ENCODE results near the gene LARGE1. TPM values are rescaled to one million over a fixed set of nuclear protein-coding genes. Genes with fewer than 3 reads are reported as not detected.

LARGE1 gene
- total RNA-seq, 1 experiment from 2014 or later = 1.3 TPM

GRCh38 chr22:33325232-33326004 lies 594.9 kb downstream of the LARGE1 start:
- H4K20me1 ChIP-seq (ENCODE audit: low read length) = no peaks in the 10 kb centered on the region
- no peak overlapping the region for H3K4me3 ChIP-seq (ENCODE audit: low read length)
- H3K27me3 ChIP-seq (ENCODE audit: low read length) = no peaks in the 10 kb centered on the region
- no peaks in the 10 kb centered on the region for H3K9me3 ChIP-seq (ENCODE audit: low read length)
- no peak overlapping the region for H3K27ac ChIP-seq (ENCODE audit: low read length)
- DNase-seq (no peak), ATAC-seq (no peak)
- H3K36me3 ChIP-seq (ENCODE audit: low read depth, low read length) = no peaks in the 10 kb centered on the region
- no TSS peak for BruUV-seq (replicated peaks)
- no peaks in the 10 kb centered on the region for H3K4me1 ChIP-seq (ENCODE audit: insufficient read depth, low read length)
- no peaks in the 10 kb centered on the region for H3F3A ChIP-seq (ENCODE audit: low read length, unreplicated experiment)
- no peak overlapping the region for H2AFZ ChIP-seq (ENCODE audit: low read length)
- H3K4me2 ChIP-seq (ENCODE audit: low read length) = no peak overlapping the region
- TF ChIP-seq, protein P1, sequence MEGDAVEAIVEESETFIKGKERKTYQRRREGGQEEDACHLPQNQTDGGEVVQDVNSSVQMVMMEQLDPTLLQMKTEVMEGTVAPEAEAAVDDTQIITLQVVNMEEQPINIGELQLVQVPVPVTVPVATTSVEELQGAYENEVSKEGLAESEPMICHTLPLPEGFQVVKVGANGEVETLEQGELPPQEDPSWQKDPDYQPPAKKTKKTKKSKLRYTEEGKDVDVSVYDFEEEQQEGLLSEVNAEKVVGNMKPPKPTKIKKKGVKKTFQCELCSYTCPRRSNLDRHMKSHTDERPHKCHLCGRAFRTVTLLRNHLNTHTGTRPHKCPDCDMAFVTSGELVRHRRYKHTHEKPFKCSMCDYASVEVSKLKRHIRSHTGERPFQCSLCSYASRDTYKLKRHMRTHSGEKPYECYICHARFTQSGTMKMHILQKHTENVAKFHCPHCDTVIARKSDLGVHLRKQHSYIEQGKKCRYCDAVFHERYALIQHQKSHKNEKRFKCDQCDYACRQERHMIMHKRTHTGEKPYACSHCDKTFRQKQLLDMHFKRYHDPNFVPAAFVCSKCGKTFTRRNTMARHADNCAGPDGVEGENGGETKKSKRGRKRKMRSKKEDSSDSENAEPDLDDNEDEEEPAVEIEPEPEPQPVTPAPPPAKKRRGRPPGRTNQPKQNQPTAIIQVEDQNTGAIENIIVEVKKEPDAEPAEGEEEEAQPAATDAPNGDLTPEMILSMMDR (conservative IDR thresholded peaks at IDR 0.05; ENCODE audit: low read depth, low read length) = no peak
- TF ChIP-seq EZH2 (IDR thresholded peaks at IDR 0.05; ENCODE audit: low read length, unreplicated experiment) = no peak
- no peak for TF ChIP-seq EZH2phosphoT487 (IDR thresholded peaks at IDR 0.05; ENCODE audit: borderline replicate concordance, low read length)
- no peaks in the 10 kb centered on the region for H3K79me2 ChIP-seq (ENCODE audit: low read length)
- no peak overlapping the region for H3K9ac ChIP-seq (ENCODE audit: low read length)
- ChIA-PET POLR2A (ENCODE audit: unreplicated experiment) (no interaction called here), CTCF (no interaction called here)
- intact Hi-C loops (cut with micrococcal nuclease) = no loop called here
- H3K9me2 ChIP-seq (replicated peaks; ENCODE audit: low read length) = no peaks in the 10 kb centered on the region

- H3K9me2 ChIP-seq (replicated peaks; ENCODE audit: low read length) = no peaks in the 10 kb centered on the region
- H3K9me3 ChIP-seq (ENCODE audit: low read length) = no peaks in the 10 kb centered on the region
- no peaks in the 10 kb centered on the region for H3F3A ChIP-seq (ENCODE audit: low read length, unreplicated experiment)
- no peaks in the 10 kb centered on the region for H3K79me2 ChIP-seq (ENCODE audit: low read length)
- intact Hi-C loops (cut with micrococcal nuclease) = no loop called here
- H3K9ac ChIP-seq (ENCODE audit: low read length) = no peak overlapping the region
- no peak overlapping the region for H3K4me2 ChIP-seq (ENCODE audit: low read length)
- H2AFZ ChIP-seq (ENCODE audit: low read length) = no peak overlapping the region
- no peak overlapping the region for H3K4me3 ChIP-seq (ENCODE audit: low read length)
- no peaks in the 10 kb centered on the region for H3K4me1 ChIP-seq (ENCODE audit: insufficient read depth, low read length)
- no peak overlapping the region for H3K27ac ChIP-seq (ENCODE audit: low read length)
- ATAC-seq (no peak), DNase-seq (no peak)
- ChIA-PET POLR2A (ENCODE audit: unreplicated experiment) (no interaction called here), CTCF (no interaction called here)
- H3K36me3 ChIP-seq (ENCODE audit: low read depth, low read length) = no peaks in the 10 kb centered on the region
- BruUV-seq (replicated peaks) = no TSS peak
- TF ChIP-seq EZH2 (IDR thresholded peaks at IDR 0.05; ENCODE audit: low read length, unreplicated experiment) (no peak), EZH2phosphoT487 (IDR thresholded peaks at IDR 0.05; ENCODE audit: borderline replicate concordance, low read length) (no peak)
- TF ChIP-seq, protein P1 (conservative IDR thresholded peaks at IDR 0.05; ENCODE audit: low read depth, low read length) = no peak
- H3K27me3 ChIP-seq (ENCODE audit: low read length) = no peaks in the 10 kb centered on the region
- no peaks in the 10 kb centered on the region for H4K20me1 ChIP-seq (ENCODE audit: low read length)
Observed at GRCh38 chr22:33324228-33324627, 596.0 kb downstream of the LARGE1 start.

GRCh38 chr22:33321466-33321865 lies 598.8 kb downstream of the LARGE1 start:
- Histone ChIP-seq H3K27ac (ENCODE audit: low read length) (no peak overlapping the region), H3K27me3 (ENCODE audit: low read length) (no peaks in the 10 kb centered on the region), H3K79me2 (ENCODE audit: low read length) (no peaks in the 10 kb centered on the region), H3K9me2 (replicated peaks; ENCODE audit: low read length) (no peaks in the 10 kb centered on the region), H3K9me3 (ENCODE audit: low read length) (no peaks in the 10 kb centered on the region), H3F3A (ENCODE audit: low read length, unreplicated experiment) (no peaks in the 10 kb centered on the region), H3K36me3 (ENCODE audit: low read depth, low read length) (no peaks in the 10 kb centered on the region), H3K4me1 (ENCODE audit: insufficient read depth, low read length) (no peaks in the 10 kb centered on the region), H2AFZ (ENCODE audit: low read length) (no peak overlapping the region), H3K4me2 (ENCODE audit: low read length) (no peak overlapping the region), H3K9ac (ENCODE audit: low read length) (no peak overlapping the region), H4K20me1 (ENCODE audit: low read length) (no peaks in the 10 kb centered on the region), H3K4me3 (ENCODE audit: low read length) (no peak overlapping the region)
- no peak for TF ChIP-seq EZH2phosphoT487 (IDR thresholded peaks at IDR 0.05; ENCODE audit: borderline replicate concordance, low read length)
- TF ChIP-seq, protein P1 (conservative IDR thresholded peaks at IDR 0.05; ENCODE audit: low read depth, low read length) = no peak
- no peak for TF ChIP-seq EZH2 (IDR thresholded peaks at IDR 0.05; ENCODE audit: low read length, unreplicated experiment)
- POLR2A ChIA-PET (ENCODE audit: unreplicated experiment) = no interaction called here
- no peak for ATAC-seq
- no peak for DNase-seq
- CTCF ChIA-PET = no interaction called here
- BruUV-seq (replicated peaks) = no TSS peak
- intact Hi-C loops (cut with micrococcal nuclease) = no loop called here
